Kidney capillary endothelial cell (primary cell): ENCODE data around the gene DDAH1.
A peak's percentile ranks its signal among the peaks of the same experiment; 100 is the strongest.
"Not testable (repeated sequence)": the region's sequence is repeated elsewhere in the genome, so short reads cannot be mapped to it uniquely, and the experiment has no call there.

ENCODE experiments used
- DNase-seq: peaks from one replicate; pipeline ENCODE4 v3.0.0-alpha.2; 2018; ENCODE audit warnings: low spot score

DDAH1 gene

DNA sequence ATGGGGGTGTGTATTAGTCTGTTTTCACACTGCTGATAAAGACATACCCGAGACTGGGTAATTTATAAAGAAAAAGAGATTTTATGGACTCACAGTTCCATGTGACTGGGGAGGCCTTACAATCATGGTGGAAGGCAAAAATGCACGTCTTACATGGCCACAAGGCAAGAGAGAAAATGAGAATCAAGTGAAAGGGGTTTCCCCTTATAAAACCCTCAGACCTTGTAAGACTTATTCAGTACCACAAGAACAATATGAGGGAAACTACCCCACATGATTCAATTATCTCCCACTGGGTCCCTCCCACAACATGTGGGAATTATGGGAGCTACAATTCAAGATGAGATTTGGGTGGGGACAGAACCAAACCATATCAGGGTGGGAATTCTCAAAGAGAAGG lies 5.2 kb upstream of the DDAH1 start:
- DNase-seq, result not testable (repeated sequence)

DNA sequence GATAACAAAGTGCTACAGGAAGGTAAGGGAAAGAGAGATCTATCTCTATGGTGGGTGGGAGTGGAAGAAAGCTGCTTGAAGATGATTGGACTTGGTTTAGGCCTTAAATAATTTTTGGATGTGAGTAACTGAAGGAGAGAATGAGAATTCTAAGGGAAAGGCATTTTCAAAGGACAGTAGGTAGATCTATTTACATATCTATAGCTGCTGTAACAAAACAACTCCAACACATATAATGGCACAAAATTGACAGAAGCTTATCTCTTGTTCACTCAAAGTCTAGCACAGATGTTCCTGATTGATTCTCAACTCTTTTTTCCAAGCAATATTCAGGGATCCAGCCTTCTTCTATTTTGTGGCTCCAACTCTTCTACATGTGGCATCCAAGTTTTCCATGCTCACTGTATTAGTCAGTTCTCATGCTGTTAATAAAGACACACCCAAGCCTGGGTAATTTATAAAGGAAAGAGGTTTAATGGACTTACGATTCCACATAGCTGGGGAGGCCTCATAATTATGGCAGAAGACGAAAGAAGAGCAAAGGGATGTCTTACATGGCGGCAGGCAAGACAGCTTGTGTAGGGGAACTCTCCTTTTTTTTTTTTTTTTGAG lies 3.1 kb upstream of the DDAH1 start:
- DNase-seq, result no peak

DNA sequence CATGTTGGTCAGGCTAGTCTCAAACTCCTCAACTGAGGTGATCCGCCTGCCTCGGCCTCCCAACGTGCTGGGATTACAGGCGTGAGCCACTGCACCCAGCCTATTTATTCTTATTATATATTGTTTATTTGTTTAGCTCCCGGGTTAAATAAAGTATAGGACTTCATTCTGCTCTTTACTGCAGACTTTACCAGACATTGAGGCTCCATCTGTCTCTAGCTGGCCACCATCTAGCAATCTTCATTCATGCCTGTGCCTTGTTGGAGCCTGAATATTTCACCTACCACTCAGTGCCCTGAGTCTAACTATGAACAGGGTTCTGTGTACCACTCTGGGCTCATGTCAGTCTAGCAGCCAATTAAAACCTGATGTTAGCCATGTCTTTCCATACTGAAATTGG lies 2.1 kb upstream of the DDAH1 start:
- DNase-seq, result no peak

DNA sequence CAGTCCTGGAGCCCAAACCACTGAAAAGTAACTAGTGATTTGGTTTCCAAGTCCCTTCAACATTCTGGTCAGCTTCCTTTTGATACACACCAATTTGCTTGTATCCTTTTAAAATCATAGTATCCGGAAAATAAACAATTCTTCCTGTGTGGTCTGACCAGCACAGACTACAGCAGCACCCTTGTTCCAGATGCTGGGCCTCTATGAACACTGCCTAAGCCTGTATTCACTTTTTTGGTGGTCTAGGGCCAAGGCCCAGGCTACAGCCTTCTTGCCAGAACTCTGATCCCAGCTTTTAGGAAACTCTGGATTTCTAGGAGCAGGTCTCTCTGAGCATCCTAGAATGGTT lies 801 bp upstream of the DDAH1 start:
- no peak for DNase-seq

DNA sequence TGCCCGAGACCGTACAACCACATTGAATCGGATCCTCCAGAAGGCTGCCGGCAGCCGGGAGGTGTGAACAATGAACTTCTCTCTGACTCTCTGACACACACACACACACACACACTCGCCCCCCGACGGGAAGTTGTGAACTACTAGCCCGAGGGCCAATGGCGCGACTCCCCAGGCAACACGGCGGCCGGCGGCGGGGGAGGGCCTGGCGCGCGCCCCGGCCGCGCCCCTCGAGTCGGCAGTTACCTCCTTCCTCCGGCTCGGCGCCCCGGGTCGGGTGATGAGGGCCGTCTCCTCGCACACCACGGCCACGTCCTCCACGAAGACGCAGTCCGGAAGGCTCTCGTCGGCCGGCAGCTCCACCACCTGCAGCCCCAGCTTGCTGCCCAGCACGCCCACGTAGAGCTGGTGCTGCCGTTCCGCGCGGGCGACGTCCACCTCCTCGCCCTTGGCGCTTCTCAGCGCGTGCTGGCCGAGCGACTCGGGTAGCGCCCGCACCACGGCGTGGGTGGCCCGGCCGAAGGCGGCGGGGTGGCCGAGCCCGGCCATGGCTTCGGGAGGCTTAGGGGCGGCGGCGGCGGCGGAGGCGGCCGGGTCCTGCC lies 361 bp downstream of the DDAH1 start:
- peak; percentile 88 for DNase-seq

GRCh38 chr1:85463731-85464496 lies 1.0 kb downstream of the DDAH1 start:
- DNase-seq, result no peak

DNA sequence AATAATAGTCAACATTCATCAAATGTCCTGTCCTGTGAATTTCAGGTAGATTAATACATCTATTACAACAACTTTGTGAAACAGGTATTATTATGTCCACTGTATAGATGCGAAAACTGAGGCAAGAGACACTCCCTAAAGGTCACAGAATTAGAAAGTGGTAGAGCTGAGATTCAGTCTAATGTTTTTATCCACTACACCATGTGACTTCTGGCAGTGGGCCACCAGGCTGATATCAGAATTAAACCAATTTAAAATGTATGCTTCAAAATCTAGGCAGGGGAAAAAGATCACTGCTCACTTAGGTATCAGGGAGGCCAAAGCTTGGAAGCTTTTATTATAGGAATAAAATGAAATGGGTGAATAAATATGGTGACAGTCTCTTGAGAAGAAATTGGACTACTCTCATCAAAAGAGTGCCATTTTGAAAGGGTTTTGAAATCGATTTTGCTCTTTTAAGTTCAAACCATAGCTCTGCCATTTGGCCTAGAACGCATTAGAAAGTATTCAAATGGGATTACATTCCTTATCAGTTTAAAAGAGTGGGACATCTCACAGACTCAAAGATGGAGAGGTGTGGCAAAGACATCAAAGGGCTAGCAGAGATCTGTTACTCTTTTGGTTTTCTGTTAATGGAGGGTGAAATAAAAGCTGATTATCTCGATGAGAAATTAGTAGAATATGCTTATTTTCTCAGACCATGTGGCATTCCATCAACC lies 1.9 kb downstream of the DDAH1 start:
- DNase-seq, result no peak

DNA sequence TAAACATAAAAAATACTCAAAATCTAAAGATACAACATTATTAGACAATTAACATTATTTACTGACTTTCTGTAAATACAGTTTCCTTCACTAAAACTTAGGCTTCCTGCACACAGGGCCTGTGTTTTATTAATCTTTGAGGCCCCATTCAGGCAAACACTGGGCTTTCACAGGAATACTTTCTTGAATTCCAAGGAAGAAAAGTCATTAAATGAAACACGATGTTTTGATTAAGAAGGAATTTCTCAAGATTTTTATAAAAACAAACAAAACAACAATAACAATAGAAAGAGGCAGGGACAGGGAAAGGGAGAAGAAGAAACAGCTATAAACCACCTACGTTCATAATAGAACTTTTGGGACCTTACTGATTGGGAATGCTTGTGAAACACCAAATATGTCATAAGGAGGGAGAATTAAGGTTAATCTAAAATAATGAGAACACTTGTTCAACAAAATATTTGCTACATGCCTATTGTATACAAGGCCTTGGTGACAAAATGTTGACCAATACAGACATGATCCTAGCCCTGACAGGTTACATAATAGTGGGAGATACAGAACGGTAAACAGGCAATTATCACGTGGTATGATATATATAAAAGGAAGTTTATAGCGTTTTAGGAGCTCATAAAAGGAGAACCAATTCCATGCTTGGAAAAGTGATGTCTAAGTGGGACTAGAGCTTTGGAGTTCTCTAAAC lies 3.6 kb downstream of the DDAH1 start:
- no peak for DNase-seq

DNA sequence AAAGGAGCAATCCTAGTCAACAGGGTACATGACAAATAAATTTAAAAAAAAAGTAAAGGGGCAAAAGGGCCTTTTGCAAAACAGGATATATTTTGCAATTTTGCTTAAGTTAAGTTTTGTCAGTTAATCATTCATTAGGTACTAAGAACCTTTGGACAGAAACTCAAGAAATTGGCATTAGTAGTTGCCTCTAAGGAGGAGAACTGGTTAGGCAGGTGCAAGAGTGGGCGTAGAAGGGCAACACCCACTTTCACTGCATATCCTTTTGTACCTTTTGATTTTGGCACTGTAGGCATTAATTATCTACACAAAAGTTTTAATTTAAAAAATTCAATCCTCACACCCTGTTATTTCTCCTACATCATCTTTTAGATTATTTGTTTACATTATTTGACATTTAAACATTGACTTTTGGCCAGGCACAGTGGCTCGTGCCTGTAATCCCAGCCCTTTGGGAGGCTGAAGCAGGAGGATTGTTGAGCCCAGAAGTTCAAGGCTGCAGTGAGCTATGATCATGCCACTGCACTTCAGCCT lies 4.3 kb downstream of the DDAH1 start:
- DNase-seq, result no peak

DNA sequence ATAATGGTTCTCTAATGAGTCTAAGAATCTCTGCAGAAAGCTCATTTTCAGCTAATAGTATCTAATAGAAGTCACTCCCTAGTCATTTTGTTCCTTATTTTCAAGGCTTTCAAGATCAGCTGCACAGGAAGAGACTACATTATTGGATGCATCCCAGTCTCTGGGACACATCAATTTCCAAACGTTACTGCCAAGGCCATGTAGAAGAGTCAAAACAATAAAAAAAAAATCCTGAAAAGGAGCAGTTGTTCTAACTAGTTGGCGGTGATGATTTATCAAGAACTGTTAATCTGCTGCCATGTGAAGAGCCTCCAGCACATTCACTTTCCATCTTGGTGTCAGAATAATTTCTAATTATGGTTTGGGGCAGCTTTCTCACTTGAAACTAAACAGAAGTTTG lies 5.7 kb downstream of the DDAH1 start:
- DNase-seq, result no peak

DNA sequence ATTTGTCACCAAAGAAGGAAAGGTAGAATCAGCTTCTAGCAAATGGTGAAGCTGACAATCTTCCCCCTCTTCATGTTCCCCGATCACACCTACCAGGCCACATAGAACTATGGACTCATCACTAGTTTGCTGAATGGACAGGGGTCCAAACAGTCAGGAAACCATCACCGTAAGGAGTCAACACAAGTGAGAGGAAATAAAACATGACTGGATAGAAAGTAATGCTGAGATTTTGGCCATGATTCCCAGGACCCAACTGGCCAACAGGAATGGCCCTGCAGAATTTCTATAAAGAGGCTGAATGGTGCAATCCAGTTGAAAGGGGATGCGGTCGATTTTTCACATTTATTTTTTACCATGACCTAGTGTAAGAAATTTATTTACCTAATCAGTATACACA lies 10.7 kb downstream of the DDAH1 start:
- no peak for DNase-seq

- DNase-seq, result no peak
Measured at GRCh38 chr1:85453640-85454194, 11.2 kb downstream of the DDAH1 start.

DNA sequence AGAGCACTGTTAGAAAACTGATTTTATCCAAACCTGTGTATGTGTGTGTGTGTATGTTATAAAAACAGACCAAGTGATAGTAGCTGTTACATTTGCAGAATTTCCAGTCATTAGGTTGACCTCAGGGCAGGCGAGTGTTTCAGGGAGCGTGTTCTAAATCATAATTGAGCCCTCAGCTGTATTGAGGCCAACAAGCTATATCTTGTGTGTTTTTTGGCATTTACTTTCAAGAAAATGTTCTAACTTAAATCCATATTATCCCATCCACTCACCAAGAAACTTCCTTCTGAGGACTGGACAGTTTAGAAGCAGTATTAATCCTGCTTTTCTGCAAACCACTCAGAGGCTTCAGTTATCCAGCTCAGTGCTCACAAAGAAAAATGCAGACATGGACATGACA lies 12.0 kb downstream of the DDAH1 start:
- DNase-seq, result no peak

- DNase-seq, result no peak
Measured at GRCh38 chr1:85451236-85451830, 13.6 kb downstream of the DDAH1 start.

- no peak for DNase-seq
Measured at GRCh38 chr1:85450832-85451231, 14.1 kb downstream of the DDAH1 start.

DNA sequence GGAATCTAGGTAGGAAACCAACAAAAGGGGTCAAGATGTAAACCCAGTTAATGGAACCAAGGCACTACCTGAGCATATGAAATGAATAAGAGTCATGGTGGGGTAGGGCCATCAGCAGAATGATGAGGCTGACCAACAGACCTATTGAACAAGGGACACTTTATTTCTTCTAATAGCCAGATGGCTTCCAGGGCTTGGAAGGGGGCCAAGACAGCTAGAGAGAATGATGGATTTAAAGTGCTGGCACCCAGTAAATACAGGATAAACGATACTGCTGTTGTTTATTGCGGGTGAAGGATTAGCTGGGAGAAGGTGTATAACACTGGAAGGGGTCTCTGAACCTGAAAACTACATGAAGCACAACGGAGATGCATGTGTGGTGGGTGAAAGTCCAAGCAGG lies 15.6 kb downstream of the DDAH1 start:
- DNase-seq, result no peak

DNA sequence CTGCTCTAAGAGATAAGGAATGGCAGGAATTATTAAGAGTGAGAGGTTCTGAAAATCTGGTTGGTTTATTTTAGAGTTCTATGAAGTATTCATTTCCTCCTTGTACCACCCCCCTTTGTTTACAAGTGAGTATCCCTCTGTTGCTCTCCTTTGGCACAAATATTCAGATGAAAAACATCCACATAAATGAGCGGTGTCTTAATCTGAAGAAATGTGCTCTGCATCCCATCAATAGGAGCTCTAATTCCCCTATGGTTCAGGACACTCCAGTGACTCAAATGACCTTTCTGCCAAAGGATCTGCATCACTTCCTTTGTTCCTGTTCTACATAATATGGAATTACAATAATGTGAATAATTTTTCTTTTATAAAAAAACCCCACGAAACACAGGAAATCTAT lies 16.6 kb downstream of the DDAH1 start:
- peak; percentile 95 for DNase-seq

DNA sequence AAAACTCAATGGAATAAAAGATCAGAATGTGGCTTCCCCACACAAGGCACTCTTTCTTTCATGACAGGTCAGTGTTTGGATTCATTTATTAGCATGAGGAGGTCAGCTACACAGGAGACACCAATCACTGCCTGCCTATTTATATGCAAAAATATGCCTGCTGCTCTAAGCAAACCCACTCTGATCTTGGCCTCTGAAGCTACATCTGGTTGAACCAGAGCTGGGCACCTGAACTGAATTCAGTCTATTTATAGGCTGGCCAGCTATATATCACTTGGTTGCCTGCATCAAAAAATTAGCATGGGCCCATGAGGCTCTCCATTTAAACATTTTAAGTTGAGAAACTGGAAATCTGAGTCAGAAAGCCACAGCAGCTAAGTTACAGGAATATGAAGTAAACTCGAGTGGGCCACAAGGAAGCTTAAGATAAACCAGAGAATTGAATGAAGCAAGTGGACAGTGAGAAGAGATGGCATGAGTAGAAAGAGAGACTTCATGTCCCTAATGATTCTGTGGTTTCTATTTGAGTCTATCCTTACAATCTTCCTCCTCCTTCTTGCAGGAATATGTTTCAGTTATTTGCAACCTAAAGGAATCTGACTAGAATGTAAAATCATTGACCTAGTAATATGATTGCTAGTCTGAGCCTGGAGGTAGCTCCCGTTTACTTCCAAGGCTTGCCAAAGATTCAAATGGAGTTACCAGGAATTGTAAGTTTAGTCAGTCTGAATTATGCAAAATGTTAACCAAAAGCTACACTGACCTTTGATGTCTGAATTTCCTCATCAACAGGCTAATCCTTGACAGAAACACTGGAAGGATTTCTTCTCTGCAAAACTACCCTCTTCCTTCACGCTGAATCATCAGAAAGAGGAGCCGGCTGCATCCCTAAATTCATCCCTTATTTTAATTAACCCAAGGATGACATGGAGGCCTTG lies 17.7 kb downstream of the DDAH1 start:
- no peak for DNase-seq

- DNase-seq, result no peak
Measured at GRCh38 chr1:85445906-85446305, 19.1 kb downstream of the DDAH1 start.

- no peak for DNase-seq
Measured at GRCh38 chr1:85444381-85444780, 20.6 kb downstream of the DDAH1 start.
